A673 (cell line): ENCODE measurements around the gene FCN3.

ENCODE experiments used
- CTCF ChIP-seq: fragments of 300-800, 200-600 bp; sonication (generic); conservative IDR thresholded peaks from 2 replicates; pipeline ENCODE4 v1.5.1; 2017; ENCODE audit warnings: low read depth, mild to moderate bottlenecking, antibody characterized with exemption, low read length, moderate library complexity, mixed read lengths
- EZH2 ChIP-seq: fragments of 200-600 bp; sonication (generic); IDR thresholded peaks from 2 replicates; pipeline ENCODE4 v1.6.1; 2017; ENCODE audit warnings: borderline replicate concordance, low read depth, mild to moderate bottlenecking, mixed read lengths, antibody characterized with exemption, low read length; ENCODE audit not compliant: poor library complexity, severe bottlenecking

- no peak for TF ChIP-seq CTCF
- no peak for TF ChIP-seq EZH2
These were observed 7.5 kb upstream of the FCN3 start for GRCh38 chr1:27381969-27382762.
